Mesendoderm (in vitro differentiated cells): Measurements from ENCODE around the gene GIMAP8. TPM values are rescaled to one million over a fixed set of nuclear protein-coding genes. Genes with fewer than 3 reads are reported as not detected.
A peak's percentile ranks its signal among the peaks of the same experiment; 100 is the strongest.

Experiments used
- DNase-seq: peaks from one replicate; pipeline ENCODE4 v3.0.0; 2013
- H2AK5ac ChIP-seq: 2 replicates; pipeline ENCODE4 v1.6.1; 2013; ENCODE audit warnings: low read length, inconsistent platforms
- H2BK120ac ChIP-seq: 2 replicates; pipeline ENCODE4 v1.6.1; 2013; ENCODE audit warnings: low read depth, mild to moderate bottlenecking, low read length, moderate library complexity, mixed read lengths
- H2BK15ac ChIP-seq: replicated peaks from 2 replicates; pipeline ENCODE4 v1.6.1; 2013; ENCODE audit warnings: low read depth, mild to moderate bottlenecking, moderate library complexity
- H2BK5ac ChIP-seq: 2 replicates; pipeline ENCODE4 v1.6.1; 2013; ENCODE audit warnings: low read length, inconsistent platforms
- H3K18ac ChIP-seq: 2 replicates; pipeline ENCODE4 v1.6.1; 2013; ENCODE audit warnings: mild to moderate bottlenecking, low read length, mixed read lengths
- H3K23ac ChIP-seq: one replicate; pipeline ENCODE4 v1.6.1; 2013; ENCODE audit warnings: low read length
- H3K27ac ChIP-seq: 2 replicates; pipeline ENCODE4 v1.5.1; 2013; ENCODE audit warnings: low read depth, mild to moderate bottlenecking, inconsistent platforms, low read length, moderate library complexity
- H3K27me3 ChIP-seq: 2 replicates; pipeline ENCODE4 v1.6.1; 2013; ENCODE audit warnings: low read length, control low read depth, mild to moderate bottlenecking, inconsistent platforms; ENCODE audit not compliant: insufficient read depth, poor library complexity
- H3K36me3 ChIP-seq: 2 replicates; pipeline ENCODE4 v1.6.1; 2013; ENCODE audit warnings: low read length, inconsistent platforms; ENCODE audit not compliant: control insufficient read depth, insufficient read depth
- H3K4ac ChIP-seq: one replicate; pipeline ENCODE4 v1.6.1; 2013; ENCODE audit warnings: low read depth, mild to moderate bottlenecking, low read length, moderate library complexity
- H3K4me1 ChIP-seq: 2 replicates; pipeline ENCODE4 v1.6.1; 2013; ENCODE audit warnings: low read depth, low read length, inconsistent platforms; ENCODE audit not compliant: control insufficient read depth
- H3K4me2 ChIP-seq: 2 replicates; pipeline ENCODE4 v1.6.1; 2013; ENCODE audit warnings: low read length
- H3K4me3 ChIP-seq: 2 replicates; pipeline ENCODE4 v1.5.1; 2013; ENCODE audit warnings: mild to moderate bottlenecking, low read length
- H3K56ac ChIP-seq: one replicate; pipeline ENCODE4 v1.6.1; 2013; ENCODE audit warnings: low read length
- H3K79me1 ChIP-seq: 2 replicates; pipeline ENCODE4 v1.6.1; 2013; ENCODE audit warnings: low read length, inconsistent platforms
- H3K79me2 ChIP-seq: 2 replicates; pipeline ENCODE4 v1.6.1; 2013; ENCODE audit warnings: mild to moderate bottlenecking, low read length; ENCODE audit not compliant: control insufficient read depth, insufficient read depth
- H3K9ac ChIP-seq: 2 replicates; pipeline ENCODE4 v1.6.1; 2013; ENCODE audit warnings: low read length, inconsistent platforms
- H4K5ac ChIP-seq: one replicate; pipeline ENCODE4 v1.6.1; 2013; ENCODE audit warnings: low read length
- H4K8ac ChIP-seq: one replicate; pipeline ENCODE4 v1.6.1; 2013; ENCODE audit warnings: low read depth, mild to moderate bottlenecking, control low read depth, low read length, moderate library complexity
- WGBS: extraction: QIAGEN DNeasy Blood & Tissue Kit; methylation state at CpG from one replicate; pipeline ENCODE4 v1.1.7; 2013; ENCODE audit warnings: low lambda C conversion rate, missing lambda C conversion rate; ENCODE audit not compliant: insufficient coverage; ENCODE audit errors: extremely low coverage; 5-methylcytosine and 5-hydroxymethylcytosine counted together
- polyA plus RNA-seq, 2 experiments: library from polyadenylated mRNA; stranded (reverse); fragments of 200-250 nt; gene quantifications; one replicate each; pipeline ENCODE4 v1.2.3, GENCODE V29; 2013

The GIMAP8 gene
- 0.01 TPM for polyA plus RNA-seq (2013, experiment 1 of 2)
- polyA plus RNA-seq (2013, experiment 2 of 2), result not detected

DNA sequence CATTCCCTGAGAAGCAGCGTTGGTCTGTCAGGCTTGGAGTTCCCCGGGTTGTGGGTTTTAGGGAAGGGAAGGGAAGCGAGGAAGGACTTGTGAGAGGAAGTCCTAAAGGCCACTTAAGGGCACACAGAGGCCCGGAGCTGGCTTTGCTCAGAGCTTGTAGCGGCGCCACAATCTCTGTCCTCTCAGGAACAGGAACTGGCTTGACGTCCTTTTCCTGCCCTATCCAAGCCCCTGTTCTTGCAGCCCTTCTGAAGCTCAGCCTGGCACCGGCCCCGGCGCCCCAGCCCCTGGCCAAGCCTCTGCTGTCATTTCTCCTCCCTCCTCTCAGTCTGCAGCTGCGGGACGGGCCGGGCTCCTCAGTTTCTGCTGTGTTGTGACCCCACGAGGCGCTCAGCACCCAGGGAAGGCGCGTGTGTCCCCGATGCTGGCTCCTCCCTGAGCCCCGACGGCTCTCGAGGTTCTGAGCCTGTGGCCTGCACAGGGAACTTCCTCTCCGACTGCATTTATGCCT lies at the start of gene GIMAP8:
Gene GIMAP8, plus strand, starts transcription at position 140 of the 511 bp plus-strand sequence. CDS start 16,069 bp downstream, outside the sequence.
- H2BK120ac ChIP-seq, result no peak within 1 kb of the TSS
- no peak within 1 kb of the TSS for H4K8ac ChIP-seq
- no peaks in the 10 kb centered on the region for H3K4me1 ChIP-seq
- H3K18ac ChIP-seq, result no peak within 1 kb of the TSS
- H3K79me1 ChIP-seq, result no peaks in the 10 kb centered on the region
- no peaks in the 10 kb centered on the region for H3K79me2 ChIP-seq
- no peak within 1 kb of the TSS for H3K56ac ChIP-seq
- no peaks in the 10 kb centered on the region for H3K36me3 ChIP-seq
- H2AK5ac ChIP-seq, result no peak within 1 kb of the TSS
- H3K27ac ChIP-seq, result no peak within 1 kb of the TSS
- no peak within 1 kb of the TSS for H2BK15ac ChIP-seq
- H3K27me3 ChIP-seq, result no peaks in the 10 kb centered on the region
- H4K5ac ChIP-seq, result no peak within 1 kb of the TSS
- no peak within 1 kb of the TSS for H3K4me3 ChIP-seq
- no peak within 1 kb of the TSS for H3K23ac ChIP-seq
- no peak within 1 kb of the TSS for H3K4me2 ChIP-seq
- WGBS, result no CpG with 5 or more reads among the region's 22 CpGs
- H2BK5ac ChIP-seq, result no peak within 1 kb of the TSS
- H3K9ac ChIP-seq, result no peak within 1 kb of the TSS
- no peak for DNase-seq
- no peak within 1 kb of the TSS for H3K4ac ChIP-seq

DNA sequence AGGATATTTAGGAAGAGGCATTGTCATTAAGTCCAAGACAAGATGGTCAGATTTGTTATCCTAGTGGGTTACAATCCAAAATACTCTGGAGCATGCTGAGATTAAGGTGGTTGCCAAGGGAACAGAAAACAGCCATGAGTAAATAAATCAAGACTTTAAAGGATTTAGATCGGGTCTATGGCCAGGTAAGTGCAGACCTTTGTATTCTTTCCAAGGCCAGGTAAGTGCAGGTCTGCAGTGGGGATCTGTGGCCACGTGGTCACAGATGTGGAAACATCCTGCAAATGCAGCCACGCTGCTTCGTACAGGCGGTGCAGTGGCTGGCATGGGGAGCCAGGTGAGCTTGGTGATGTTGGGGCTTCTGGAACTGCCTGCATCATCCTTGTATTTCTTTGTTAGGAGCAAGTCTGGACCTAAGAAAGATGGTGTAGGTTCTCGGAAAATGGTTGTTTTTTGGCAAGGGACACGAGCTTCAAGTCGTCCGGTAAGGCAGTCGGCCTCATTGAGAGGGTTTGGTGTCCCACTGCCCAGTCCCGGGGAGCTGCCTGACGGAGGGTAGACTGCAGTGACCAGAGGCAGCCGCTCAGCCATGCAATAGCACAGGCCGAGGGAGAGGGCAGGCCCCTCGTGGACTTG lies 49.5 kb upstream of the GIMAP8 start:
- Histone ChIP-seq H4K8ac (no peak overlapping the region), H3K79me1 (no peaks in the 10 kb centered on the region), H3K23ac (no peak overlapping the region), H3K36me3 (no peaks in the 10 kb centered on the region), H3K4me2 (no peak overlapping the region), H3K56ac (peak overlapping the region; percentile 30), H3K4me3 (no peak overlapping the region), H3K4ac (no peak overlapping the region), H3K18ac (no peak overlapping the region), H3K4me1 (peaks cover 23% of the 10 kb centered on the region), H2BK5ac (no peak overlapping the region), H2BK15ac (no peak overlapping the region), H2BK120ac (no peak overlapping the region), H4K5ac (no peak overlapping the region), H3K9ac (no peak overlapping the region), H3K79me2 (no peaks in the 10 kb centered on the region), H2AK5ac (no peak overlapping the region), H3K27me3 (no peaks in the 10 kb centered on the region), H3K27ac (no peak overlapping the region)
- no CpG with 5 or more reads among the region's 15 CpGs for WGBS
- peak; percentile 57 for DNase-seq

DNA sequence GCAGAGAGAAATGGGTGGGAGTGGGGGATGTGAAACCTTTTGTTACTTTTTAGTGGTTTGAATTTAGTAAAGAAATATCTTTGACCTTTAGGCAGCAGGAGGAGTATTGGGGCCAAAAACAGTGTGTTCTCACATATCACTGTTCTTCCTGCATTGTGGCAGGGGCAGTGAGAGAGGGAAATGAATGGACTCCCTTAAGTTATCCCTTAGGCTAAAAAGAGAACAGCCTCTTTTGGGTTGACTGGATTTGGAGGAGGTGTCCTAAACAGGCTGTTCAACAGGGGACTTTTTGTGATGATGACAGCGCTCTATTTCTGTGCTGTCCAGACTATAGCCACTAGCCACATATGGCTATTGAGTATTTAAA lies 49.0 kb upstream of the GIMAP8 start:
- no peak overlapping the region for H3K18ac ChIP-seq
- no peak overlapping the region for H4K5ac ChIP-seq
- H2AK5ac ChIP-seq, result no peak overlapping the region
- H2BK5ac ChIP-seq, result no peak overlapping the region
- no peak overlapping the region for H3K4ac ChIP-seq
- no peak overlapping the region for H3K4me3 ChIP-seq
- H3K23ac ChIP-seq, result no peak overlapping the region
- H3K27me3 ChIP-seq, result no peaks in the 10 kb centered on the region
- no peaks in the 10 kb centered on the region for H3K79me1 ChIP-seq
- no peak for DNase-seq
- no peak overlapping the region for H3K4me2 ChIP-seq
- H2BK15ac ChIP-seq, result no peak overlapping the region
- no CpG with 5 or more reads among the region's 1 CpG for WGBS
- no peak overlapping the region for H4K8ac ChIP-seq
- H3K36me3 ChIP-seq, result no peaks in the 10 kb centered on the region
- no peak overlapping the region for H3K27ac ChIP-seq
- peak overlapping the region; percentile 10 for H3K56ac ChIP-seq
- no peak overlapping the region for H2BK120ac ChIP-seq
- H3K4me1 ChIP-seq, result peaks cover 23% of the 10 kb centered on the region
- H3K9ac ChIP-seq, result no peak overlapping the region
- H3K79me2 ChIP-seq, result no peaks in the 10 kb centered on the region

DNA sequence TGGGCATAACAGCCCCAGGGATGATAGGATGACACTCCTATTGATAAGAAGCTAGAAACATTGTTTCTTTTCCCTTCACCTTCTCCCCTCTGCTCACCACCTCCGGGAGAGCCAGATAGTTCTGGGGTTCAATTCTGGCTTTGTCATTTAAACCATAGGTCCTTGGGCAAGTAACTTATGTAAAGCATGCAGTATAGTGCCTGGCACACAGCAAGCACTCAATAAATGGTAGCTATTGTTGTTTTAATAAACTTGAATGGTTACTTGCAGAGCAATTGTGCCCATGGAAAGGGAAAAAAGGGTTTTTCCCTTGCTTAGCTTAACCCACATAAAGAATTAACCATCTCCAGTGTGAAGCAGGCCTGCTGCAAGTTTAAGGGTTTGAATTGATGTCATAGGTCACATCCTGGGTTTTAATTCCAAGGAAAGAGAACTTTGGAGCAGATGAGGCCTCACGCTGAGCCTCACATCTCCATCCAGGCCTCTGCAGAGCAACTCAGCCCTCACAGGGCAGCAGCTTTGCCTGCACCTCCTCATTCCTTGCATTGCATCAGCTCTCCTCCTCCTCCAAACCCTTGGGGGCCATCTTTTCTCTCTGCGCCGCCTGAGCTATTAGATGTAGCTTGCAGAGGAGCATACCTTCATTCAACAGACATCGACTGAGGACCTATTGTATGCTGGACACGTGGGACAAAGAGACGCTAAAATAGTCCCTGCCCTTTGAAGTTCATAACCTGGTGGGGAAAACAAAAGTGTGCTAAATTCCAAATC lies 48.4 kb upstream of the GIMAP8 start:
- Histone ChIP-seq H2BK15ac (no peak overlapping the region), H2BK120ac (no peak overlapping the region), H3K79me1 (no peaks in the 10 kb centered on the region), H4K5ac (no peak overlapping the region), H2BK5ac (no peak overlapping the region), H3K56ac (peak overlapping the region; percentile 19), H3K4me1 (peaks cover 23% of the 10 kb centered on the region), H3K9ac (peak overlapping the region; percentile 15), H3K27me3 (no peaks in the 10 kb centered on the region), H3K27ac (peak overlapping the region; percentile 22), H4K8ac (no peak overlapping the region), H3K4me2 (no peak overlapping the region), H3K23ac (no peak overlapping the region), H3K4ac (no peak overlapping the region), H3K79me2 (no peaks in the 10 kb centered on the region), H3K4me3 (no peak overlapping the region), H3K18ac (peak overlapping the region; percentile 11), H2AK5ac (no peak overlapping the region), H3K36me3 (no peaks in the 10 kb centered on the region)
- WGBS, result no CpG with 5 or more reads among the region's 7 CpGs
- peak; percentile 81 for DNase-seq

DNA sequence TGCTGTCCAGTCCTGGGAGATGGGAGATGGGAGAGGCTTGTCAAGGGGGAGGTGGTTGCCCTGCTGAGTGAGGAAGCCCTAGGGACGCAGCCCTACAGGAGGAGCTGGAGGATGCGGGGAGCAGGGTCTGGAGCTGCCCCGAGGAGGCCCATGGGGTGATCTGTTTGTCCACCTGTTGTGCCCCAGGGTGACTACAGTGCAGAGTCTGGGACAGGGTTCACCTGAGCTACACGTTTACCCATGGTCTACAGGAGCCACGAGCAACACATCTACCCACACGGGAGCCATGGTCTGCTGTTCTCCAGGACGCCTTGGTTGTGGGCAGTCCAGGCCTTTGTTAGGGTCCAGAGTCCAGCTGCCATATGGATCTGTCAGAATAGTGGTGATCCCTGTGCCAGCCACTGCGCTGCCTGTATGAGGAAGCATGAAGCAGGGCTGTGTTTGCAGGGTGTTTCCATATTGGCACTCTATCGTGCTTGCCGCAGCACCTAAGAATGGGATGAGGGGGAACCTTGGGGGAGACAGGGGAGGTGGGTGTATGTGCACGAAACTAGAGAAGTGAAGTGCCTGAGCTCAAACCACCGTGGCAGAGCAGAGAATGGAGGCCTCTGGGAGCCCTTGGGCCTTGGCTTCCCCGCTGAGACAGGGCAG lies 47.6 kb upstream of the GIMAP8 start:
- no peak for DNase-seq
- no peak overlapping the region for H3K4me3 ChIP-seq

More for the DNA sequence above, 47.6 kb upstream of the GIMAP8 start:
- H2BK15ac ChIP-seq, result no peak overlapping the region
- H4K8ac ChIP-seq, result no peak overlapping the region
- H2AK5ac ChIP-seq, result peak overlapping the region; percentile 56
- no peak overlapping the region for H4K5ac ChIP-seq
- no peak overlapping the region for H2BK120ac ChIP-seq
- no peak overlapping the region for H3K4me2 ChIP-seq
- H3K4ac ChIP-seq, result no peak overlapping the region
- H3K79me1 ChIP-seq, result no peaks in the 10 kb centered on the region
- peak overlapping the region; percentile 11 for H3K18ac ChIP-seq
- H3K27me3 ChIP-seq, result no peaks in the 10 kb centered on the region
- no peak overlapping the region for H2BK5ac ChIP-seq
- H3K36me3 ChIP-seq, result no peaks in the 10 kb centered on the region
- no peak overlapping the region for H3K23ac ChIP-seq
- peaks cover 23% of the 10 kb centered on the region for H3K4me1 ChIP-seq
- WGBS, result no CpG with 5 or more reads among the region's 13 CpGs
- H3K56ac ChIP-seq, result peak overlapping the region; percentile 19
- H3K79me2 ChIP-seq, result no peaks in the 10 kb centered on the region
- peak overlapping the region; percentile 22 for H3K27ac ChIP-seq
- no peak overlapping the region for H3K9ac ChIP-seq
